DND-41 (cell line): ENCODE measurements around the gene MICA.

Source experiments
- ATAC-seq: fragments of 200-7000 bp; cut with Tn5 transposase; 3 replicates; pipeline ENCODE4 v1.9.1; 2021; ENCODE audit warnings: low read depth; ENCODE audit not compliant: insufficient read depth
- DNase-seq: peaks from one replicate; pipeline ENCODE4 v3.0.0-alpha.2; 2020
- H2AFZ ChIP-seq: 2 replicates; pipeline ENCODE4 v1.6.0; 2012; ENCODE audit warnings: low read depth, low read length
- H3K27ac ChIP-seq: 2 replicates; pipeline ENCODE4 v1.5.1; 2012; ENCODE audit warnings: low read length, inconsistent platforms
- H3K27me3 ChIP-seq: fragments of 200-600 bp; sonication (generic); 2 replicates; pipeline ENCODE4 v1.6.0; 2012; ENCODE audit warnings: low read length, mild to moderate bottlenecking, inconsistent platforms; ENCODE audit not compliant: insufficient read depth, poor library complexity
- H3K36me3 ChIP-seq: 2 replicates; pipeline ENCODE4 v1.5.1; 2012; ENCODE audit warnings: low read length, inconsistent platforms; ENCODE audit not compliant: insufficient read depth
- H3K4me1 ChIP-seq: 2 replicates; pipeline ENCODE4 v1.5.1; 2012; ENCODE audit warnings: mild to moderate bottlenecking, low read length; ENCODE audit not compliant: insufficient read depth
- H3K4me2 ChIP-seq: 2 replicates; pipeline ENCODE4 v1.6.0; 2012; ENCODE audit warnings: mild to moderate bottlenecking, moderate library complexity, low read length, inconsistent platforms; ENCODE audit not compliant: insufficient read depth
- H3K4me3 ChIP-seq, 2 experiments: fragments of 200-600 bp in 1 of 2; shearing (Covaris generic) in 1 of 2; 2 replicates each; pipeline ENCODE4 v1.5.1; 2012 to 2016; ENCODE audit warnings: inconsistent platforms in 2 of 2, low read length in 2 of 2, mild to moderate bottlenecking in 2 of 2, low read depth in 1 of 2, moderate library complexity in 1 of 2
- H3K79me2 ChIP-seq: 2 replicates; pipeline ENCODE4 v1.6.0; 2012; ENCODE audit warnings: low read length, inconsistent platforms; ENCODE audit not compliant: insufficient read depth
- H3K9ac ChIP-seq: 2 replicates; pipeline ENCODE4 v1.6.0; 2012; ENCODE audit warnings: low read depth, mild to moderate bottlenecking, inconsistent platforms, low read length, moderate library complexity
- H3K9me3 ChIP-seq: 2 replicates; pipeline ENCODE4 v1.5.1; 2012; ENCODE audit warnings: low read length, moderate library complexity, mild to moderate bottlenecking, inconsistent platforms; ENCODE audit not compliant: insufficient read depth, severe bottlenecking
- H4K20me1 ChIP-seq: 2 replicates; pipeline ENCODE4 v1.6.0; 2012; ENCODE audit warnings: low read length; ENCODE audit not compliant: insufficient read depth
- CTCF ChIP-seq: IDR thresholded peaks from 2 replicates; pipeline ENCODE4 v1.5.1; 2012; ENCODE audit warnings: borderline replicate concordance, low read length, moderate library complexity, mild to moderate bottlenecking; ENCODE audit not compliant: poor library complexity, severe bottlenecking; ENCODE audit errors: extremely low read depth
- EZH2 ChIP-seq: IDR thresholded peaks from 3 replicates; pipeline ENCODE4 v1.6.1; 2012; ENCODE audit warnings: borderline replicate concordance, low read depth, mild to moderate bottlenecking, moderate library complexity, low read length, inconsistent platforms; ENCODE audit not compliant: severe bottlenecking

The MICA gene

GRCh38 chr6:31397901-31398525 lies 5.4 kb upstream of the MICA start:
- no peaks in the 10 kb centered on the region for H3K27me3 ChIP-seq
- no peak overlapping the region for H3K27ac ChIP-seq
- H3K79me2 ChIP-seq, result peaks cover 35% of the 10 kb centered on the region
- H2AFZ ChIP-seq, result no peak overlapping the region
- no peak for ATAC-seq
- no peaks in the 10 kb centered on the region; the same call in none of the 2 replicates for H3K36me3 ChIP-seq
- no peak for DNase-seq
- H3K4me3 ChIP-seq, result no peak overlapping the region
- H4K20me1 ChIP-seq, result peaks cover 16% of the 10 kb centered on the region
- no peak for TF ChIP-seq CTCF
- TF ChIP-seq EZH2, result no peak
- no peaks in the 10 kb centered on the region for H3K9me3 ChIP-seq
- H3K9ac ChIP-seq, result no peak overlapping the region
- peaks cover 50% of the 10 kb centered on the region for H3K4me1 ChIP-seq
- peak overlapping the region; percentile 79; the same call in 1 of the 2 replicates for H3K4me2 ChIP-seq

DNA sequence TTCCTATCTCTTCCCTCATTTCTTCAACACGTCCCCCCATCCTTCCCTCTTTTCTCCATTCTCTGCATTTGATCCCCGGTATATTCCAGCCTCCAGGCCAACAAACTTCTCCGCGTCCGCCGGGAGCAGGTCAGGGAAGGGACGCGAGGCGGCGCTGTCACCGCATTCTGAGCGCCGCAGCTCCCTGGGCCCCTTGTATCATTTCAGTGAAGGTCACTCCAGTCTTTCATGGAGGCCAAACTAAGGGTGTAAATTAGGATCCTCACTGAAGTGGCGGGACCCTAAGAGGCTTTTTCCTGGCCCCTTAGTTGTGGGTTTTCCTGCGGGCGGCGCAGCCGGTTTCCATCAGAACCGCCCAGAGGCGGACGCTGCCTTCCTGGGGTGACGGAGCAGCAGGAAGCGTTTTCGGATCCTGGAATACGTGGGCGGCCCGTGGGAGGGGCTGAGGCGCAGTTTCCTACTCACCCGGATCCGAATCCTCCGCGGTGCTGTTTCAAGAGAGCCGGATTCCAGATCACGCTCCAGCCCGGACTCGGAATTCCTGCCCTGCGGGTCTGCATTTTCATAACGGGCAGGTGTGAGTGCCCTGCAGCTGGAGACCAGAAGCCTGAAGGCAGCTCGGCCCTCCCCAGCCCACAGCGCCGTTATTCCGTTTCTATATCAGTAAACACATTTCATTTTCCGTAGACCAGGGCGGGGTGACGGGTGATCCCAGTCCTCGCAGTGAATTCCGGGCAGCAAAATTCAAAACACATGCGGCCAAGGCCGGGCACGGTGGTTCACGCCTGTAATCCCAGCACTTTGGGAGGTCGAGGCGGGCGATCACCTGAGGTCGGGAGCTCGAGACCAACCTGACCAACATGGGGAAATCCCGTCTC lies 3.6 kb upstream of the MICA start:
- TF ChIP-seq EZH2, result no peak
- TF ChIP-seq CTCF, result peak; percentile 94
- H3K9me3 ChIP-seq, result no peaks in the 10 kb centered on the region
- no peaks in the 10 kb centered on the region for H3K27me3 ChIP-seq
- H3K27ac ChIP-seq, result peak overlapping the region; percentile 90
- peaks cover 33% of the 10 kb centered on the region for H4K20me1 ChIP-seq
- DNase-seq (peak; percentile 79), ATAC-seq (peak; percentile 49)
- H3K4me2 ChIP-seq, result peak overlapping the region; percentile 79
- H2AFZ ChIP-seq, result peak overlapping the region; percentile 85
- H3K9ac ChIP-seq, result peak overlapping the region; percentile 85
- peaks cover 53% of the 10 kb centered on the region for H3K79me2 ChIP-seq
- H3K4me1 ChIP-seq, result peaks cover 67% of the 10 kb centered on the region
- H3K36me3 ChIP-seq, result no peaks in the 10 kb centered on the region; the same call in 1 of the 2 replicates
- peak overlapping the region; percentile 56 to 79 for H3K4me3 ChIP-seq

DNA sequence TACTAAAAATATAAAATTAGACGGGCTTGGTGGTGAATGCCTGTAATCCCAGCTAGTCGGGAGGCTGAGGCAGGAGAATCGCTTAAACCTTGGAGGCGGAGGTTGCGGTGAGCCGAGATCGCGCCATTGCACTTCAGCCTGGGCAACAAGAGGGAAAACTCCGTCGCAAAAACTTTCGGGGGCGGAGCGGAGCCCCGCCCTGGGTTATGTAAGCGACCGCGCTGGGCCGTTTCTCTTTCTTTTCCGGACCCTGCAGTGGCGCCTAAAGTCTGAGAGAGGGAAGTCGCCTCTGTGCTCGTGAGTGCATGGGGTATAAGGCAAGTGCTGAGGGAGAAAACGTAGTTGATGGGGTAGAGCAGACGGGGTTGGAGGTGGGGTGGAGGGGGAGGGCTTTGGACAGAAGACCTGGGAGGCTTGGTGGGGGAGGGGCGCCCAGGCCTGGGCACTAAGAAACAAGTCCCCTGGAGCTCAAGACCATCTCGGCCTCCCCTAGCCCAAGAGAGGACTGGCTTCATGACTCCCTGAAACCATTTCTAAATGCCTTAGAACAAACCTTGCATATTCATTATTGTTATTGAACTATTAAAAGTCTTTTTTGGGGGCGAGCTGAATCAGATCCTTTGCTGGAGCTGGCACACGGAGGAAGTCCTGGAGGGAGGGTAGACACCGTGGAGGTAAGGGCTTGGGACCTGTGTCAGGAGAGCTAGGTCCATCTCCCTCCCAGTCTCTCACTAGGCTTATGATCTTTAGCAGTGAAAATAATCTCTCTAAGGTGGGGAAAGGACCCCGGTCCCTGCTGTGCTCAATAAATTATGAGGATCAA lies 2.7 kb upstream of the MICA start:
- Histone ChIP-seq H3K79me2 (peaks cover 59% of the 10 kb centered on the region), H3K27ac (peak overlapping the region; percentile 90), H3K4me3 (peak overlapping the region; percentile 56 to 79), H4K20me1 (peaks cover 37% of the 10 kb centered on the region), H3K9ac (peak overlapping the region; percentile 85), H2AFZ (peak overlapping the region; percentile 85), H3K36me3 (peaks cover 2% of the 10 kb centered on the region; the same call in 1 of the 2 replicates), H3K4me1 (peaks cover 67% of the 10 kb centered on the region), H3K27me3 (no peaks in the 10 kb centered on the region), H3K9me3 (no peaks in the 10 kb centered on the region), H3K4me2 (peak overlapping the region; percentile 79)
- peak; percentile 85 for DNase-seq
- TF ChIP-seq CTCF (no peak), EZH2 (no peak)
- ATAC-seq, result peak; percentile 60
